Hindlimb muscle (tissue), 1 donor: ENCODE measurements around the gene TAL1. TPM values are rescaled to one million over a fixed set of nuclear protein-coding genes. Genes with fewer than 3 reads are reported as not detected.

Experiments used
- DNase-seq: peaks from one replicate; pipeline ENCODE4 v3.0.0-alpha.2; 2013
- polyA plus RNA-seq: library from polyadenylated mRNA; unstranded; fragments of 120-200 nt; gene quantifications from one replicate; pipeline ENCODE4 v1.2.1, GENCODE V29; 2013; ENCODE audit not compliant: insufficient read length

The TAL1 gene
- polyA plus RNA-seq, 1 donor: 3.6 TPM

- DNase-seq: no peak
These were observed 2.8 kb downstream of the TAL1 start for GRCh38 chr1:47229031-47229885.

- no peak for DNase-seq
These were observed 3.4 kb downstream of the TAL1 start for GRCh38 chr1:47228644-47229030.

GRCh38 chr1:47227341-47228232 lies 4.4 kb downstream of the TAL1 start:
- no peak for DNase-seq

- DNase-seq: no peak
These were observed 5.2 kb downstream of the TAL1 start for GRCh38 chr1:47226839-47227215.

GRCh38 chr1:47226121-47226838 lies 5.7 kb downstream of the TAL1 start:
- no peak for DNase-seq

GRCh38 chr1:47225430-47226100 lies 6.5 kb downstream of the TAL1 start:
- DNase-seq: no peak

- DNase-seq: no peak
These were observed 7.2 kb downstream of the TAL1 start for GRCh38 chr1:47224676-47225399.

- no peak for DNase-seq
These were observed 7.9 kb downstream of the TAL1 start for GRCh38 chr1:47223921-47224675.

- DNase-seq: no peak
These were observed 8.7 kb downstream of the TAL1 start for GRCh38 chr1:47223174-47223920.

GRCh38 chr1:47222476-47222875 lies 9.5 kb downstream of the TAL1 start:
- DNase-seq: no peak

GRCh38 chr1:47219590-47220220 lies 12.3 kb downstream of the TAL1 start:
- DNase-seq: no peak

GRCh38 chr1:47219001-47219400 lies 13.0 kb downstream of the TAL1 start:
- DNase-seq: no peak

GRCh38 chr1:47216278-47217059 lies 15.6 kb downstream of the TAL1 start:
- DNase-seq: no peak

- no peak for DNase-seq
These were observed 16.3 kb downstream of the TAL1 start for GRCh38 chr1:47215713-47216112.

GRCh38 chr1:47214549-47214948 lies 17.5 kb downstream of the TAL1 start:
- DNase-seq: no peak

- DNase-seq: no peak
These were observed 18.6 kb downstream of the TAL1 start for GRCh38 chr1:47213230-47213963.

- DNase-seq: no peak
These were observed 19.3 kb downstream of the TAL1 start for GRCh38 chr1:47212636-47213229.
